Measurements from ENCODE around the gene NR3C2.

Gene NR3C2

DNA sequence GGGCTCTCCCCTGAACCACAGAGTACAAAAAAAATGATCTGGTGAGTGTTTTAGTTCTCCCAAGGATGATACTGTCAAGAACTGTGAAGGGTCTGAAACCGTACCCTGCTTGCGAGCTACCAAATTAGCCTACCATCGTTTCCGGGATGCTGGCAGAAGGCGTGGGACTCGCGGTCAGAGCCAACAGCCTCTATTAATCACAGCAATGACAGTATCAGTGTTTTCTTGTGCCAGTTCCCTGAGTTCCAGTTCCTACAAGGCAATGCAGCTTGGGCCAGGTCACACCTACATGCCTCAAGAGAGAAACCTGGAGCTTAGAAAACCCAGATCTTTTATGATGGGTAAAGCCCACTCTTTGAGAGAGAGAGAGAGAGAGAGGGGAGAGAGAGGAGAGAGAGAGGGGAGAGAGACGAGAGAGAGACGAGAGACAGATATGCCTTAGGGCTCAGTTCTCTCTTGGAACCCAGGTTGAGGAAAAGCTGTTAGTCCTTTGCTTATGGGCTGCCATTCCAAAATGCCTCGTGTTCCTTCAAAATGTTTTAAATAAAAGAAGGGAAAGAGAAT is 382.5 kb downstream of the NR3C2 start:
- no peak for DNase-seq (ENCODE audit: low spot score)
- TF ChIP-seq, protein P1, sequence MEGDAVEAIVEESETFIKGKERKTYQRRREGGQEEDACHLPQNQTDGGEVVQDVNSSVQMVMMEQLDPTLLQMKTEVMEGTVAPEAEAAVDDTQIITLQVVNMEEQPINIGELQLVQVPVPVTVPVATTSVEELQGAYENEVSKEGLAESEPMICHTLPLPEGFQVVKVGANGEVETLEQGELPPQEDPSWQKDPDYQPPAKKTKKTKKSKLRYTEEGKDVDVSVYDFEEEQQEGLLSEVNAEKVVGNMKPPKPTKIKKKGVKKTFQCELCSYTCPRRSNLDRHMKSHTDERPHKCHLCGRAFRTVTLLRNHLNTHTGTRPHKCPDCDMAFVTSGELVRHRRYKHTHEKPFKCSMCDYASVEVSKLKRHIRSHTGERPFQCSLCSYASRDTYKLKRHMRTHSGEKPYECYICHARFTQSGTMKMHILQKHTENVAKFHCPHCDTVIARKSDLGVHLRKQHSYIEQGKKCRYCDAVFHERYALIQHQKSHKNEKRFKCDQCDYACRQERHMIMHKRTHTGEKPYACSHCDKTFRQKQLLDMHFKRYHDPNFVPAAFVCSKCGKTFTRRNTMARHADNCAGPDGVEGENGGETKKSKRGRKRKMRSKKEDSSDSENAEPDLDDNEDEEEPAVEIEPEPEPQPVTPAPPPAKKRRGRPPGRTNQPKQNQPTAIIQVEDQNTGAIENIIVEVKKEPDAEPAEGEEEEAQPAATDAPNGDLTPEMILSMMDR (IDR thresholded peaks at IDR 0.05; ENCODE audit: extremely low read depth, missing control alignments), result no peak

DNA sequence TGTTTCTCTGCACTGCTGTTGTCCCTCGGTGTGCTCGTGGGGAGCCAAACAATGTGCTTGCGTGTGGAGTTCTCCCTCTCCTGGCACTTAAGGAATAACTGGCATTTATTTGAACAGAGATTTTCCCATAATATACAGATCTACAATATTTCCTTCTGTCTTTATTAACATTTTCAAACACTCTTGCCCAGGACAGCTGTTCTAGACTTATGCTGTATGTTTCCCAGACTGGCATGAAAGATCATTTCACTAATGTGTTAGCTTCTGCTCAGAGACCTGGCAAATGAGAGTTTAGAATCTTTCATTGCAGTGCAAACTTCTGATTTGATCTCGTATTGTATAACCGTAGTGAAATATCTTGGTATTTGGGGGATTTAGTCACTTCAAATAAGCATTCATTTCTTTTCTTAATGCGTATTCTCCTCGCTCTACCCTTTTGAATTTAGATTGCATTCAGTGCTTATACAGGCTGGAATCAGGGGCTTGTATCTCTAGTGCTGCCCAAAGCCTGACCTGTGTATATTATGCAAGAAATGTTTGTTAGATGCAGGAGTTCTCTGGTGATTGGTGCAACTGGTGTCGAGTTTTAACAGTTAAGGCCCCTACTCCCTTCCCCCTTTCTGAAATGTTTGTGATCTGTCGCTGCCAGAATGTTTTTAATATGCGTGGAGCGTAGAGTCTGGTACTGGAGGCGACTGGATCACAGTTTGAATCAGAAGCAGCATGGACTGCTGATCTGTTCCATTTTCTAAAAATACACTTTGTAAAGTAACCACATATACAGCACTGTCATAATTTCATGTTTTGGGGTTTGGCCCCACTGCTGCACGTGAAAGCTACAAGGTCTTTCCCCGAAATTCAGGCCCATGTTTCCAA is 384.0 kb downstream of the NR3C2 start:
- no peak for DNase-seq (ENCODE audit: low spot score)
- TF ChIP-seq, protein P1 (IDR thresholded peaks at IDR 0.05; ENCODE audit: extremely low read depth, missing control alignments), result no peak

DNA sequence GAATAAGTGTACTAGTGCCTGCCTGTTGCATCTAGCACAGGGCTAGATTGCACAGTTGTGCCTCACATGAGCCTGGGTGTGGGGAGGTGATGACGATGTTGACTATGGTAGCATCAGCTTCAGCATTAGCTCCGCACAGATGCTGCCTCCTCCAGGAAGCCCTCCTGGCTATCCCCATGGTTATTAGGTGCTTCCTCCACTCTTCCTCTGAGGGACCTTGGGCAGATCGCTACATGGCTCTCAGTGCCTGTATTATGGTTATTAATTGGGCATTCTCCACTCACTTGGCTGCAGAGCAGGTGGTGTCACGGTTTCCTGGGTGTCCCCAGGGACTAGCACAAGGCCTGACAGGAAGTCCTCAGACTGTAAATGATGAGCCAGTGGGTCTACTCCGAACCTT is 384.7 kb downstream of the NR3C2 start:
- no peak for DNase-seq (ENCODE audit: low spot score)
- TF ChIP-seq, protein P1 (IDR thresholded peaks at IDR 0.05; ENCODE audit: extremely low read depth, missing control alignments), result no peak

- peak; percentile 58 for DNase-seq (ENCODE audit: low spot score)
- TF ChIP-seq, protein P1 (IDR thresholded peaks at IDR 0.05; ENCODE audit: extremely low read depth, missing control alignments), result peak; percentile 61
Measured at GRCh38 chr4:148056879-148057278, 385.3 kb downstream of the NR3C2 start.

- TF ChIP-seq, protein P1 (IDR thresholded peaks at IDR 0.05; ENCODE audit: extremely low read depth, missing control alignments), result no peak
- DNase-seq (ENCODE audit: low spot score), result no peak
Measured at GRCh38 chr4:148055844-148056243, 386.4 kb downstream of the NR3C2 start.

- no peak for DNase-seq (ENCODE audit: low spot score)
- TF ChIP-seq, protein P1 (IDR thresholded peaks at IDR 0.05; ENCODE audit: extremely low read depth, missing control alignments), result no peak
Measured at GRCh38 chr4:148054275-148054674, 387.9 kb downstream of the NR3C2 start.

- no peak for DNase-seq (ENCODE audit: low spot score)
- TF ChIP-seq, protein P1 (IDR thresholded peaks at IDR 0.05; ENCODE audit: extremely low read depth, missing control alignments), result no peak
Measured at GRCh38 chr4:148053298-148054003, 388.8 kb downstream of the NR3C2 start.
